HG02973 (cell line): ENCODE measurements around the gene TOP3B.

Source experiments
- ATAC-seq: cut with Tn5 transposase; IDR thresholded peaks from one replicate; pipeline ENCODE4 v1.9.1; 2021; ENCODE audit warnings: moderate library complexity; ENCODE audit not compliant: unreplicated experiment

Gene TOP3B, protein sequence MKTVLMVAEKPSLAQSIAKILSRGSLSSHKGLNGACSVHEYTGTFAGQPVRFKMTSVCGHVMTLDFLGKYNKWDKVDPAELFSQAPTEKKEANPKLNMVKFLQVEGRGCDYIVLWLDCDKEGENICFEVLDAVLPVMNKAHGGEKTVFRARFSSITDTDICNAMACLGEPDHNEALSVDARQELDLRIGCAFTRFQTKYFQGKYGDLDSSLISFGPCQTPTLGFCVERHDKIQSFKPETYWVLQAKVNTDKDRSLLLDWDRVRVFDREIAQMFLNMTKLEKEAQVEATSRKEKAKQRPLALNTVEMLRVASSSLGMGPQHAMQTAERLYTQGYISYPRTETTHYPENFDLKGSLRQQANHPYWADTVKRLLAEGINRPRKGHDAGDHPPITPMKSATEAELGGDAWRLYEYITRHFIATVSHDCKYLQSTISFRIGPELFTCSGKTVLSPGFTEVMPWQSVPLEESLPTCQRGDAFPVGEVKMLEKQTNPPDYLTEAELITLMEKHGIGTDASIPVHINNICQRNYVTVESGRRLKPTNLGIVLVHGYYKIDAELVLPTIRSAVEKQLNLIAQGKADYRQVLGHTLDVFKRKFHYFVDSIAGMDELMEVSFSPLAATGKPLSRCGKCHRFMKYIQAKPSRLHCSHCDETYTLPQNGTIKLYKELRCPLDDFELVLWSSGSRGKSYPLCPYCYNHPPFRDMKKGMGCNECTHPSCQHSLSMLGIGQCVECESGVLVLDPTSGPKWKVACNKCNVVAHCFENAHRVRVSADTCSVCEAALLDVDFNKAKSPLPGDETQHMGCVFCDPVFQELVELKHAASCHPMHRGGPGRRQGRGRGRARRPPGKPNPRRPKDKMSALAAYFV

DNA sequence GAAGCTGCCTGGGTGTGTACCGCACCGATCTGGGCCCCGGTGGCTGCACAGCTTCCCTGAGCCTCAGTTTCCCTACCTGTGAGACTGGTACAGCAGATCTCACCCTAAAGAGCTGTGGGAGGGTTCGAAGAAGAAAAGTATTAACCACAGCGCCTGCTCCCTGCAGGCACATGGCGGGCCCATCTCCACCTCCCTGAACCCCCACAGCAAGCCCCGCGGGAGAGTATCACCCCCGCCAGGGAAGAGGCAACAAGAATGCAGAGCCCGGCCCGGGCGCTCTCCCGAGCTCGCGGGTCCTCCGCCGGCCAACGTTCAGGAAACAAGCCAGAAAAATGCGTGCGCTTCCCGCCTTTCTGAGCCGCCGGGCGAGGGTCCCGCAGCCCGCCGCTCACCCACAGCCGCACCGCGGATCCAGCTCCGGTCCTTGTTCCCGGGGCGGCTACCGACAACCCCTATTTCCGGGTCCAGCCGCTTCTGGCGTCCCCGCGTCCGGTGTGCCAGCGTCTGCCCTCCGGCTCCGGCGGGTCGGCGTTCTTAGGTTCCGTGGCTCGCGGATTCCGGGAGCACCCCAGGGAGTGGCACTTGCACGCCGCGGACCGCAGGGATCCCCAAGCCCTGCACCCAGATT is at the start of gene TOP3B:
TOP3B (minus strand) TSS at position 450 of the 628 bp plus-strand sequence. CDS start 7,078 bp downstream, outside the sequence.
- ATAC-seq, result no peak

DNA sequence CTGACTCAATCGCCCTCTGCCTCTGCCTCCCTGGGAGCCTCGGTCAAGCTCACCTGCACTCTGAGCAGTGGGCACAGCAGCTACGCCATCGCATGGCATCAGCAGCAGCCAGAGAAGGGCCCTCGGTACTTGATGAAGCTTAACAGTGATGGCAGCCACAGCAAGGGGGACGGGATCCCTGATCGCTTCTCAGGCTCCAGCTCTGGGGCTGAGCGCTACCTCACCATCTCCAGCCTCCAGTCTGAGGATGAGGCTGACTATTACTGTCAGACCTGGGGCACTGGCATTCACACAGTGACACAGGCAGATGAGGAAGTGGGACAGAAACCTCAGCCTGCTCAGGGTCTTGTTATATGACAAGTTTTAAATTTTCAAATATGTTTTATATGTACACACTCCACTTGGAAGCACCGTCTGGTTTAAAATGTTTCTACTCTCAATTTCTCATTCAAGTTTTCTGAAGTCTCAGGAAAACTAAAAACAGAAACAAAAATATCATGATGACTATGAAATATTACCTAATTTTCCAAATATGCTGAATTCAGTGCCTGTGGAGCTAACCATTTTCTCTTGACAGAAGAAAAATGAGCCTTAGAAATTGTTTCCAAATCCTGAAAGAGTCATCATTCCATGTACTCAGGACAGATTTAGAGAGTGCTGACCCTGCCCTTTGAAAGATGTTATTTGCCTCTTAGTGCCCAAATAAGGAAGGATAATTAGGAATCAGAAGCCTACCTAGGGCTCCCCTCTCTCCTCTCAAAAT is 48.8 kb upstream of the TOP3B start:
- no peak for ATAC-seq

DNA sequence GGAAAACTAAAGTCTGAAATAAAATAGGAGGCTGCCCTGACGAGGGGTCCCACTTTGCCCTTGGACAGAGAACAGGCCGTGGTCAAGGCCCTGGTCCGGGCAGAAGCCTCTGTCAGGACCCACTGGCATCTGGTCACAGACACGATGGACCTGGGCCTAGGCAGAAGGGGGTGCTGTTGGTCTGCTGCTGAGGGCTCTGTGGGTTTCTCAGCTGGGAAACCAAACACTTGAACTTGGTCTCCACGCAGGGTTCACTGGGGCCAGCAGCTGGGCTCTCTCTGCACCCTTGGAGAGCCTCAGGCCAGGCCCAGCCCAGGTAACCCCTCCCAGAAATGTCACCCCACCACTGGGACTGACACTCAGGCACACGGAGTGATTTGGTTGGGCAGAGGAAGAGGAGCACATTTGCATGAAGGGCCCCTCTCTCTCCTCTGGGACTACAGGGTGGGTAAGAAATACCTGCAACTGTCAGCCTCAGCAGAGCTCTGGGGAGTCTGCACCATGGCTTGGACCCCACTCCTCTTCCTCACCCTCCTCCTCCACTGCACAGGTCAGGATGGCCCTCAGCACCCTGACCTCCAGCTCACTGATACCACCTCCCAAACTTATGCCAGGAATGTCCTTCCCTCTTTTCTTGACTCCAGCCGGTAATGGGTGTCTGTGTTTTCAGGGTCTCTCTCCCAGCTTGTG is 48.1 kb upstream of the TOP3B start:
- no peak for ATAC-seq

DNA sequence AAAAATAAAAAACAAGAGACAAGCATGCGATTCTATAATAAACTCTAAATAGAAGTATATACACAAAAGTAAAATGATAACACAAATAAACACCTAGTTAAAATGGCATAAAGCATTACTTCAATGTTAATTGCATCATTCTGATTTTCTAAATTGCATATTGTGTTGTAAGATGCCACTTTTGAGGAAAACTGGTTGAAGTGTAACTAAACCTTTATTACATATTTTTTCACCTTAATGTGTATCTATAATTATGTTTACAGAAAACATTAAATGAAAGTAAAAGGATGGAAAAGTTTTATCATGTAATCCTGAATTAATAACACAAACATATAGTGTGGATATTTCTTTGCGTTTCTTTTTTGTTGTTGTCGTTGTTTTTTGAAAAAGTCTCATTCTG is 45.4 kb upstream of the TOP3B start:
- no peak for ATAC-seq

DNA sequence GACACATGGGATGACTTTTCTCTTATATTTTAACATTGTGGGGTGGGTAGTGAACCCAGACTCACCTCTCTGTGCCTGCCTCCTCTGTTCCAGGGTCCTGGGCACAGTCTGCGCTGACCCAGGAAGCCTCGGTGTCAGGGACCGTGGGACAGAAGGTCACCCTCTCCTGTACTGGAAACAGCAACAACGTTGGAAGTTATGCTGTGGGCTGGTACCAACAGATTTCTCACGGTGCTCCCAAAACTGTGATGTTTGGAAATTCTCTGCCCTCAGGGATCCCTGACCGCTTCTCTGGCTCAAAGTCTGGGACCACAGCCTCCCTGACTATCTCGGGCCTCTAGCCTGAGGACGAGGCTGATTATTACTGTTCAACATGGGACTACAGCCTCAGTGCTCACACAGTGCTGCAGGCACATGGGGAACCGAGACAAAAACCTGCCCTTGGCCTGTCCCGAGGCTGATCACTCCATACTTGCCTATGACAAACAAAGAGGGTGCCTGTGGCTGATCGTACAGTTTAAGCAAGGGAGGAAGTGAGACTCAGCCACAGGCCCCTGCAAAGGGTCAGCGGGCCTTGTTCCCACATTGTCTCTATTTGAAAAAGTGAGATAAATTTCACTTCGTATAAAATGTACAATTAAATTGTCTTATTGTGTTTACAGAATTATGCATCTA is 43.7 kb upstream of the TOP3B start:
- ATAC-seq, result no peak

DNA sequence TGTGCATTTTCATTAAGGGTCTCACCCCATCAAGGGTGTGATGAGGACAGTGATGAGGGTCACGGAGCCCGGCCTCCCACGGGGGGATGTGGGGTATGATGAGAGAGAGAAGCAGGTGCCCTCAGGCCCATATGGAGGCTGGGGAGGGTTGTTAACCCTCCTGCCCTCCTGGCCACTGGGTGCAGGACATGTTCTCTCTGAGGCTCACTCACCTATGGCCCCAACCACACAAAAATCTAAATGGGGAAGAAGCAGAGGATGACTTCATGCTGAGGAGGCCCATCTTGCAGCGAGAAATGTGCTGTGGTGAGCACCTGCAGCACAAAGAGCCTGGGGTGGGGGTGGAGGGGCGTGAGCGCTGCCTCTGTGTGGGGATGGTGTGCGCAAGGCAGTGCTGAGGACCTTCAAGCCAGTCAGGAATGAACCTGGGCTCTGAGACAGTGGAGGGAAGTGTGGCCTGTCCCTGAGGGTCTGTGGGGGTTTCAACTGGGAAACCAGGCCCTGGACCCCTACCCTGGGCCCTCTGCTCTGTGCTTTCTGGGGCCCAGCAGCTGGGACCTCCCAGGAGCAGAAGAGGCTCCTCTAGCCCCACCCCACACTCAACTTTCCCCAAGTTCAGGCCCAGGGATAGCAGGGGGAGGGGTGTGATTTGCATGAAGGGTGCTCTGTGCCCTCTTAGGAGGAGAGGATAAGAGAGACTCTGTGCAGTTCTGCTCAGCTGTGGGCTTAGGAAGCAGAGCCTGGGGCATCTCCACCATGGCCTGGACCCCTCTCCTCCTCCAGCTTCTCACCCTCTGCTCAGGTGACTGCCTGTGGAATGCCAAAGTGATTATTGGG is 43.0 kb upstream of the TOP3B start:
- ATAC-seq, result no peak

DNA sequence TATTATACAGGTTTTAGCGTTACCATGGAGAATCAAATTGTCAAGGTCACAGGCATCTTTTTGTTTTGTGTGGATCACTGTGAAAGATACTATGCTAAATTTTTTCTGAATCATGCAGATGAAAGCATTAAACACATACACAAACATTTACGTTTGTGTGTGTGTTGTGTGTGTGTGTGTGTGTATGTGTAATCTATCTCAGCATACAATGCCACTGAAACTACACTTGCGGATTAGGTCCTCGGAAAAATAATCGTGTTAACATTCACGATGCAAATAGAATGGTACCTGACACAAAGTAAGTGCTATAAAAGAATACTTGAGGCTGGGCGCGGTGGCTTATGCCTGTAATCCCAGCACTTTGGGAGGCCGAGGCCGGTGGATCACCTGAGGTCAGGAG is 41.9 kb upstream of the TOP3B start:
- ATAC-seq, result no peak

DNA sequence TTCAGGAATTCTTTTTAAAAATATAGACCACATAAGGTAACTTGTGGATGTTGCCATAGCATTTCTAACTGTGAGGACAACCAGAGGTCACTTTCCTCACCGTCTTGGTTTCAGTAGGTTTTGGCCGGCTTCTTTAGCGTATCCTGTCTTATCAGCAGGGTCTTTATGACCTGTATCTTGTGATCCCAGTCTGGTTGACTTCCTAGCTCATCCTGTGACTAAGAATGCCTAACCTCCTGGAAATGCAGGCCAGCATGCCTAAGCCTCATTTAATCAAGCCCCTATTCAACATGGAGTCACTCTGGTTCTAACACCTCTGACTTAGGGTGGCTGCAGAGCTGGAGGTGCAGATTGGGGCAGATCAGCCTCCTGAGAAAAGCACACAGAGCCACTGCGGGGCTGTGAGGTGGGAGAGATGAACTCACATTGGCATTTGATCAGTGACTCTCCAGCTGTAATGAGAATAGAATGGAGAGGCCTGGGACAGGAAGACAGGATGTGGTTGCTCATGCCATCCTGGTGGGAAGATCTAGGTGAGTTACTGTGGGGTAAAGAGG is 41.1 kb upstream of the TOP3B start:
- ATAC-seq, result no peak

DNA sequence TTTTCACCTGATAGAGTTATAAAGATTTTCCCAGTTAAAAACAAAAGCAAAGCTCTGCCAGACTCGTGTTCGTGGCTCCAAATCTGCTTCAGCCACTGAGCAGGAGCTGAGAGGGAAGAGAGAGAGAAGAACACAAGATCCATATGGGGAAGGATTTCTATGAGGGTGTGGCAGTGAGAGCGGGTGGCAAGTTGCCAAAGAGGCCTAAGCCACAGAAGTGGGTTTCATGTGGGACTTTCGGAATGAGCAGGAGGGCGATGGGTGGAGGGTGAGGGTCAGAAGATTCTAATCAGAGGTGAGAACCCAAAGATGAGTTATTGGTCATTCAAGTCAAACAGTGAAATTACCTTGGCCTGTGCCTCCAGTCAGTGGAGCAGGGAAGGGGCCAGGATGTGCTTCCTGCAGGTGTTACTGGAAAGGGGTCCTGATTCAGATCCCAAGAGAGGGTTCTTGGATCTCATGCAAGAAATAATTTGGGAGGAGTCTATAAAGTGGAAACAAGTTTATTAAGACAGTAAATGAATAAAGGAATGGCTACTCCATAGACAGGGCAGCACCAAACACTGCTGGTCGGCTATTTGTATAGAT is 40.5 kb upstream of the TOP3B start:
- no peak for ATAC-seq

DNA sequence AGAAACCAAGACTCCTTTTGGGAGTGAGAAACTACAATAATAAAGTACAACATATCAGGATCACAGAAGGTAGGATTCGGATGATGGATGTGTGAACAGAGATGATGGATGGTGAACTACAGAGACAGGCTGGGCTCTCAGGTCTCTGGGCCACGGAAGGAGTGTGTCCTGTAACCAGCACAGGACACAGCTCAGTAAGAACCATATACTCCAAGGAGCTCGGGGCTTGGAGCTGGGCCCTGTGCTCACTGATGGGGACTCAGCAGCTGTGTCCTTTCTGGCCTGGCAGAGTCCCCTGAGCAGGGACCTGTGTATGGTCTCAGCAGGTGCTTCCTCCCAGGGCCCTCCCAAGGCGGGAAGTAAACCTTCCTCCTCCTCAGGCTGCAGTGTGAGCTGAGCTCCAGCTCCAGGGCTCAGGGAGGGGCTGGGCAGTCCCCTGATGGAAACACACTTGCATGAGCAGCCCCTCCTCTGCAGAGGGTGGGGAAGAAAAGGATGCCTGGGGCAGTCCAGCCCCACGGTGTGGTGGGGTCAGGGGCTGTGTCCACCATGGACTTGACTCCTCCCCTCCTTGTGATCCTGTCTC is 39.8 kb upstream of the TOP3B start:
- ATAC-seq, result no peak

DNA sequence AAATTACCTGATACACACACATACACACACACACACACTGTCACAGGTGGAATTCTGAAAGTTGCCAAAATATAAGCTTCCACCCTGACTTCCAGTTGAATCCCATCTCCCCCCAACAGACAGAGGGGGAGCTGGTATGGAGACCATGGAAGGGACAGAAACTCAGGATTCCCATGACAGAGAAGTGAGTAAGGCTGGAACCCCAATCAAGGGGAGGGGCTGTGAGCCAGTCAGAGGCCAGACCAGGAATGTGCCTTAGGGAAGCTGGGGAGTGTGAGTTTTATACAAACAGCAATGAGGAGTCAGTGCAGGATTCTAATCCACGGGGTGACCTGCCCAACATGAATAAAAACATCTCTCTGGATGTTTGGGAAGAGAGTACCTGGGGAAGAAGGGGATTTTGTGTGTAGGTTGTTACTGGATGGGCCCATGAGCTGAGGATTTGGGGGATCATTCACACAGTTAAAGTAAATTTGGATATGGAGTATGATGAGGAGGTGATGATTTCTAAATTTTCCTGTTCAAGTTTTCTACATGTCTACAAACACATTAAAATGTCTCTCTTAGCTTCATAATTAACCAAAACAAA is 38.7 kb upstream of the TOP3B start:
- no peak for ATAC-seq

DNA sequence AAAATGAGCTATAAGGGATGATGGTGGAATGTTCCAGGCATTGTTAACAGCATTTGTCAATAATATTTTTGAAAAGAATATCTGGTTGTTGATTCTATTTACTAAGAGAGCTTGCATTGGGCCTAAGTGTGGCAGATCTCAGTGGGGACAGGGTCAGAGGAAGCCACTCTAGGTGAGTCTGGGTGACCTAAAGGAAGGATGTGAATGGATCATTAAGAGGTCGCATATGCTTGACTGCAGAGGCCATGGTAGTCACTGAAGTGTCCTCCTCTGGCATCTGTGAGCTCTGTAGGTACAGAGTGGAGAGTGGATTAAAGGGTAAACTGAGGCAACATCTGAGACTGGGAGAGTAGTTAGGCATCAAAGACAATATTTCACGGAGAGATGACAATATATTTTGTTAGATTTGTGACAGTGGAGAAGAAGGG is 37.9 kb upstream of the TOP3B start:
- ATAC-seq, result no peak

DNA sequence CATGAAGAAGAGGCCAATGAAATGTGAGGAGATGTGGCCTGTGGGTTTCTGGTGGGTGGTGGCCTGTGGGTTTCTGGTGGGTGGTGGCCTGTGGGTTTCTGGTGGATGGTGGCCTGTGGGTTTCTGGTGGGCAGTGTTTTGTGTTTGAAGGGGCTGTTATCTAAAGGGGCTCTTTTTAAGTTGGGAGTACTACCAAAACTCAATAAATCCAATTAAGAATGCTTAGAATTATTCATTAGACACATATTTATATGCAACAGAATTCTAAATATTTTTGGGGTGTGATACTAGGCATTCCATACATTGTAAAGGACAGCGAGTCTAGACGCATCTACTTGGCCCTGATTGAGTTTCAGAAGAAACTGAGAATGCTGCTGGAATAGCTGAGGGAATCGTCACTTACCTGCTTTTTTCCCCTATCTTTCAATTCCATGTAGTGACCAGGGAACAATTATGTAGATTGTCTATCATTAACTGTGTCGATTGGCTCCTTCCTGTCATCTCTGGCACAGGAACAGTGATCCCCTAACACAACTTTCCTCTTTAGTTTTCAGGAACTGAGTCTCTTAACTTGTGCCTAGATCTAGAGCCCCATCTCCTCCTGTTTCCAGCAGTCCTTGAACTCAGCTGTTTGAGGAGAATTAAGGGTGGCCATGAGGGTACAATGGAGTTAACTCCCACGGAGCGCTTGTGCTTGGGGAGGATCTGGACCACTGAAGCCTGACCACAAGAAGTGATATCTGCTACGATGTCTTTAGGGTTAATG is 37.3 kb upstream of the TOP3B start:
- no peak for ATAC-seq

DNA sequence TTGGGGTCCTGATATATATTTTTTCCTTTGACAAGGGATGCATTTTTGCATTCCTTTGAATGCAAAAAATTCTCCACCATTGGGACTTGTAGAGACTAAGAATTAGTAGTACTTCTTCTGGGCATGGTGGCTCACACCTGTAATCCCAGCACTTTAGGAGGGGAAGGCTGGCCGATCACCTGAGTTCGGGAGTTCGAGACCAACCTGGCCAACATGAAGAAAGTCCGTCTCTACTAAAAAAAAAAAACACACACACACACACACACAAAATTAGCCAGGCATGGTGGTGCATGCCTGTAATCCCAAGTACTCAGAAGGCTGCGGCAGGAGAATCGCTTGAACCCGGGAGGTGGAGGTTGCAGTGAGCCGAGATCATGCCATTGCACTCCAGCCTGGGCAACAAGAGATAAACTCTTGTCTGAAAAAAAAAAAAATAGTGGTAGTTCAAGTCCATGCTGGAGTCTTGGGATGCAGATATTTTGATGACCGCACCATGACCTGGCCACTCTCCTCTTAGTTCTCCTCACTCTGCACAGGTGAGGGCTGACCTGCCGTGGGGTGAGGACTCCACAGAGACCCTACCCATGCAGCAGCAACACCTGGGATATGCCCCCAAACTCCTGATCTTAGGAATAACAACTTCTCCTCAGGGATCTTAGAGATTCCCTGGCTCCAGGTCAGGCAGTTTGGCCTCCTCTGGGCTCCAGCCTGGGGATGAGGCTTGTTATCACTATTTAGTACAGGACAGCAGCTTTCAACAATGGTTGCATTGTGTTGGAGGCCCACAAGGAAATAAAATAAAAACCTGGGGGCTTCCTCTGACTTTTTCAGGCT is 36.5 kb upstream of the TOP3B start:
- no peak for ATAC-seq

DNA sequence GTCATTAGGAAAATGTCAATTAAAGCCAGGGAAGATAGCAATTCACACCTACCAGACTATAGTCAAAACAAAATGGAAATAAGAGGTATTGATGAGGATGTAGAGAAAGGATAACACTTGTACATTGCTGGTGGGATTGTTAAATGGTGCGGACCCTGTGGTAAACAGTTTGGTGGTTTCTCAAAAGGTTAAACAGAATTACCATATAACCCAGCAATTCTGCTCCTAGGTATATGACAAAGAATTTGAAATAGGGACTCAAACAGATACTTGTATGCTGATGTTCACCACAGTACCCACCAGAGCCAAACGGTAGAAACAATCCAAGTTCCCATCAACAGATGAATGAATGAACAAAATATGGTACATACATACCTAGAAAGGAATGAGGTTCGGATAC is 33.0 kb upstream of the TOP3B start:
- ATAC-seq, result no peak

DNA sequence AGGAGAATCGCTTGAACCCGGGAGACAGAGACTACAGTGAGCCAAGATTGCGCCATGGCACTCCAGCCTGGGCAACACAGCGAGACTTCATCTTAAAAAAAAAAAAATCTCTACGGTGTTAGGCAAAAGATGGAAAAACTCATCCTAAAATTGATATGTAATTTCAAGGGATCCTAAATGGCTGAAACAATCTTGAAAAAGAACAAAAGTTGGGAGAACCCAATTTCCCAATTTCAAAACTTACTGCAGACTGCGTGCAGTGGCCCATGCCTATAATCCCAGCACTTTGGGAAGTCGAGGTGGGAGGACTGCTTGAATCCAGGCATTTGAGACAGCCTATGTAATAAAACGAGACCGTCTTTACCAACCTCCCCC is 31.7 kb upstream of the TOP3B start:
- ATAC-seq, result no peak
